HepG2 (cell line): ENCODE results near the gene KAT7. TPM values are rescaled to one million over a fixed set of nuclear protein-coding genes. Genes with fewer than 3 reads are reported as not detected.

Experiments
- ATAC-seq: fragments of 200-7000 bp; cut with Tn5 transposase; 3 replicates; pipeline ENCODE4 v1.9.1; 2020; ENCODE audit warnings: mild to moderate bottlenecking, moderate library complexity
- BruUV-seq: library from RNA; stranded (reverse); fragments of 400-500 nt; replicated peaks from 2 replicates; lab custom pipeline; 2021; lab: Mats Ljungman, UMichigan
- CTCF ChIA-PET: fragments of 300-600 bp; formaldehyde crosslinking; extraction: SDS; loops from one replicate; lab custom pipeline; 2021; ENCODE audit warnings: low total read pairs, inconsistent platforms, low intra/inter-chr PET ratio; lab: Yijun Ruan, JAX
- POLR2A ChIA-PET: fragments of 350-600 bp; sonication (Branson Sonifier 250); formaldehyde crosslinking; loops from one replicate; lab custom pipeline; 2020; ENCODE audit warnings: antibody characterized with exemption, inconsistent platforms; lab: Yijun Ruan, JAX
- DNase-seq: peaks from one replicate; pipeline ENCODE4 v3.0.0-alpha.2; 2015; ENCODE audit warnings: low spot score
- FAIRE-seq: peaks from 3 replicates; lab custom pipeline; 2011; peaks lifted over from hg19 to GRCh38; lab: Jason Lieb, UNC
- H2AFZ ChIP-seq: one replicate; pipeline ENCODE4 v1.6.1; 2011; ENCODE audit warnings: low read length, inconsistent platforms
- H3K27ac ChIP-seq: fragments of 300-600 bp; 3 replicates; pipeline ENCODE4 v1.8.0; 2011; ENCODE audit warnings: mixed run types, mild to moderate bottlenecking, mixed read lengths, low read length, inconsistent platforms; ENCODE audit not compliant: insufficient read depth; ENCODE audit errors: extremely low read length
- H3K27me3 ChIP-seq, 2 experiments: fragments of 200-600 bp in 1 of 2; 2 replicates in 1 of 2; 3 replicates in 1 of 2; pipeline versions ENCODE4 v1.6.0 to v1.8.0; 2011; ENCODE audit warnings: low read length in 2 of 2, mild to moderate bottlenecking in 2 of 2, moderate library complexity in 2 of 2, inconsistent platforms in 1 of 2; ENCODE audit not compliant: insufficient read depth in 2 of 2, control insufficient read depth in 1 of 2
- H3K36me3 ChIP-seq, 2 experiments: fragments of 200-600 bp in 1 of 2; replicated peaks in 1 of 2; 2 replicates in 1 of 2; 3 replicates in 1 of 2; pipeline versions ENCODE4 v1.5.1 to v1.8.0; 2011; ENCODE audit warnings: low read length in 2 of 2, inconsistent platforms in 1 of 2; ENCODE audit not compliant: insufficient read depth in 2 of 2, control insufficient read depth in 1 of 2
- H3K4me1 ChIP-seq: 2 replicates; pipeline ENCODE4 v1.5.1; 2012; ENCODE audit warnings: low read length, inconsistent platforms; ENCODE audit not compliant: insufficient read depth
- H3K4me2 ChIP-seq: 2 replicates; pipeline ENCODE4 v1.6.0; 2011; ENCODE audit warnings: low read depth, low read length, inconsistent platforms
- H3K4me3 ChIP-seq, 3 experiments: fragments of 200-600 bp in 1 of 3; sonication (generic), shearing (Covaris generic) in 1 of 3; replicated peaks in 1 of 3; 2 replicates each; pipeline ENCODE4 v1.5.1; 2011 to 2016; ENCODE audit warnings: low read length in 3 of 3, inconsistent platforms in 2 of 3, low read depth in 2 of 3, mild to moderate bottlenecking in 2 of 3, control low read depth in 1 of 3, mixed read lengths in 1 of 3; ENCODE audit not compliant: insufficient read depth in 1 of 3
- H3K79me2 ChIP-seq: one replicate; pipeline ENCODE4 v1.6.1; 2011; ENCODE audit warnings: low read length, inconsistent platforms; ENCODE audit not compliant: insufficient read depth
- H3K9ac ChIP-seq: 2 replicates; pipeline ENCODE4 v1.6.0; 2011; ENCODE audit warnings: mild to moderate bottlenecking, low read depth, low read length, inconsistent platforms; ENCODE audit not compliant: insufficient read depth
- H3K9me3 ChIP-seq: 2 replicates; pipeline ENCODE4 v1.5.1; 2012; ENCODE audit warnings: mild to moderate bottlenecking, low read length
- H4K20me1 ChIP-seq: 2 replicates; pipeline ENCODE4 v1.6.0; 2011; ENCODE audit warnings: inconsistent platforms, mild to moderate bottlenecking, low read length, moderate library complexity; ENCODE audit not compliant: insufficient read depth
- AHR ChIP-seq: IDR thresholded peaks from 2 replicates; pipeline ENCODE4 v1.6.1; 2018; ENCODE audit warnings: missing genetic modification reagents, missing compliant biosample characterization
- CAMTA2 ChIP-seq: sonication (generic); formaldehyde crosslinking; IDR thresholded peaks from 2 replicates; pipeline ENCODE4 v1.4.0; 2020; ENCODE audit warnings: mild to moderate bottlenecking, missing genetic modification reagents, borderline replicate concordance
- CCDC6 ChIP-seq: sonication (generic); formaldehyde crosslinking; IDR thresholded peaks from 2 replicates; pipeline ENCODE4 v1.8.1; 2022; ENCODE audit warnings: mild to moderate bottlenecking, missing genetic modification reagents, moderate library complexity
- CHD4 ChIP-seq: fragments of 200-600 bp; sonication (generic); IDR thresholded peaks from 2 replicates; pipeline ENCODE4 v1.7.0; 2017; ENCODE audit warnings: mild to moderate bottlenecking, low read length, borderline replicate concordance
- HMG20A ChIP-seq: IDR thresholded peaks from 2 replicates; pipeline ENCODE4 v1.6.1; 2016; ENCODE audit warnings: borderline replicate concordance
- HNF4A ChIP-seq: sonication (generic); formaldehyde crosslinking; IDR thresholded peaks from 2 replicates; pipeline ENCODE4 v1.4.0; 2020; ENCODE audit warnings: missing genetic modification reagents
- MAFK ChIP-seq, 2 experiments: IDR thresholded peaks in 1 of 2; conservative IDR thresholded peaks in 1 of 2; 2 replicates each; pipeline ENCODE4 v1.6.1; 2011; ENCODE audit warnings: improper control_type of control experiment in 2 of 2, low read length in 2 of 2
- MATR3 ChIP-seq: sonication (generic); formaldehyde crosslinking; IDR thresholded peaks from 2 replicates; pipeline ENCODE4 v1.4.0; 2020; ENCODE audit warnings: missing genetic modification reagents
- PHF8 ChIP-seq: sonication (generic); formaldehyde crosslinking; IDR thresholded peaks from 2 replicates; pipeline ENCODE4 v1.5.0; 2020; ENCODE audit warnings: missing genetic modification reagents
- POGZ ChIP-seq: sonication (generic); formaldehyde crosslinking; IDR thresholded peaks from 2 replicates; pipeline ENCODE4 v1.4.0; 2020; ENCODE audit warnings: mild to moderate bottlenecking, missing genetic modification reagents
- RORA ChIP-seq: sonication (generic); formaldehyde crosslinking; IDR thresholded peaks from 2 replicates; pipeline ENCODE4 v1.5.0; 2020; ENCODE audit warnings: mild to moderate bottlenecking, missing genetic modification reagents, moderate library complexity
- SMAD1 ChIP-seq: sonication (generic); formaldehyde crosslinking; IDR thresholded peaks from 2 replicates; pipeline ENCODE4 v1.4.0; 2020; ENCODE audit warnings: missing genetic modification reagents, low read depth, mild to moderate bottlenecking, borderline replicate concordance
- TAF15 ChIP-seq: fragments of 200-400 bp; formaldehyde crosslinking; IDR thresholded peaks from one replicate; pipeline ENCODE4 v1.6.1; 2018; ENCODE audit warnings: mild to moderate bottlenecking, low read depth, low read length; ENCODE audit not compliant: poor library complexity, severe bottlenecking
- ZBTB46 ChIP-seq: sonication (generic); formaldehyde crosslinking; IDR thresholded peaks from 2 replicates; pipeline ENCODE4 v1.4.0; 2020; ENCODE audit warnings: mild to moderate bottlenecking, missing genetic modification reagents, borderline replicate concordance
- ZMYM4 ChIP-seq: sonication (generic); formaldehyde crosslinking; IDR thresholded peaks from 2 replicates; pipeline ENCODE4 v1.8.1; 2023; ENCODE audit warnings: mild to moderate bottlenecking, missing genetic modification reagents
- ZNF292 ChIP-seq: sonication (generic); formaldehyde crosslinking; IDR thresholded peaks from 2 replicates; pipeline ENCODE4 v1.8.1; 2022; ENCODE audit warnings: mild to moderate bottlenecking, low read depth, missing genetic modification reagents, borderline replicate concordance
- ZNF670 ChIP-seq: sonication (generic); formaldehyde crosslinking; IDR thresholded peaks from 2 replicates; pipeline ENCODE4 v1.8.0; 2022; ENCODE audit warnings: mild to moderate bottlenecking, missing genetic modification reagents, borderline replicate concordance
- ZSCAN29 ChIP-seq: sonication (generic); formaldehyde crosslinking; conservative IDR thresholded peaks from 2 replicates; pipeline ENCODE4 v1.4.0; 2020; ENCODE audit warnings: mild to moderate bottlenecking, missing genetic modification reagents
- WGBS: methylation state at CpG from one replicate; pipeline ENCODE4 v1.1.6; 2017; ENCODE audit warnings: low lambda C conversion rate; 5-methylcytosine and 5-hydroxymethylcytosine counted together
- in situ Hi-C: cut with HindIII; loops from 2 replicates; pipeline ENCODE4 v1.10.0; 2017; ENCODE audit warnings: low pct_unique_long_range_greater_than_20kb; ENCODE audit not compliant: extremely low pct_ligation_motif_present
- intact Hi-C: fragments of 100-400 bp; cut with micrococcal nuclease; formaldehyde crosslinking; loops from one replicate; pipeline ENCODE4 v1.10.0; 2022; ENCODE audit not compliant: unreplicated experiment
- polyA plus RNA-seq, 8 experiments: library from polyadenylated mRNA; depleted of rRNA in 3 of 8; stranded (reverse) in 7 of 8; unstranded in 1 of 8; fragments of >200 nt; fragmentation: Illumina TruSeq in 4 of 8; extraction: Trizol in 4 of 8; gene quantifications; 2 replicates each; pipeline versions ENCODE4 v1.2.1 to v1.2.3, GENCODE V29; 2011 to 2016; ENCODE audit warnings: low read depth in 4 of 8, missing spikeins in 1 of 8, mixed read lengths in 1 of 8; ENCODE audit not compliant: insufficient read depth in 1 of 8
- total RNA-seq, 5 experiments: library from RNA; depleted of rRNA; stranded (reverse); fragments of >200 nt; fragmentation: Illumina TruSeq; extraction: Trizol; gene quantifications; 2 replicates each; pipeline ENCODE4 v1.2.3, GENCODE V29; 2016; ENCODE audit warnings: low read depth in 1 of 5

Gene KAT7
- total and polyA plus RNA-seq, 2 of the 13 experiments (the other 11 are each of a cell fraction or from before 2014, with no cell fraction given), result 21.2 to 39.2 TPM

GRCh38 chr17:49845321-49845720 lies 56.8 kb downstream of the KAT7 start:
- Histone ChIP-seq H3K4me3 (no peak overlapping the region), H4K20me1 (peaks cover 3% of the 10 kb centered on the region; the same call in 1 of the 2 replicates), H3K36me3 (no peaks in the 10 kb centered on the region), H3K4me2 (no peak overlapping the region), H3K79me2 (no peaks in the 10 kb centered on the region), H3K27ac (no peak overlapping the region), H2AFZ (no peak overlapping the region), H3K27me3 (peaks cover 0 to 6% of the 10 kb centered on the region in 2 experiments; a peak in 3 of 5 replicates), H3K4me1 (peaks cover 14% of the 10 kb centered on the region), H3K9me3 (no peaks in the 10 kb centered on the region), H3K9ac (no peak overlapping the region)
- ChIA-PET CTCF (no interaction called here), POLR2A (no interaction called here)
- in situ Hi-C loops (loop anchor here (5.0 kb wide), 1 partner anchor 278 kb away; no protein-coding TSS in a partner anchor), intact Hi-C loops (no loop called here)
- DNase-seq (no peak), FAIRE-seq (no peak), ATAC-seq (no peak)
- no TSS peak for BruUV-seq
- WGBS, result 64% methylated on average over 3 of the region's 3 CpGs
- TF ChIP-seq SMAD1 (CRISPR knock-in tag) (no peak), CAMTA2 (CRISPR knock-in tag) (no peak), ZSCAN29 (CRISPR knock-in tag) (no peak), RORA (CRISPR knock-in tag) (no peak), POGZ (CRISPR knock-in tag) (no peak), MATR3 (no peak), CCDC6 (CRISPR knock-in tag) (no peak)

GRCh38 chr17:49846938-49847712 lies 58.6 kb downstream of the KAT7 start:
- ATAC-seq, result no peak
- TF ChIP-seq AHR (CRISPR knock-in tag), result no peak
- no peak for TF ChIP-seq ZNF670 (CRISPR knock-in tag)
- no peak for TF ChIP-seq MAFK (conservative IDR thresholded peaks at IDR 0.05 in 1 of 2, IDR thresholded peaks at IDR 0.05 in 1 of 2; ENCODE audit: low read length in 2 of 2)
- no peak for TF ChIP-seq ZBTB46 (CRISPR knock-in tag)
- no peak for TF ChIP-seq TAF15
- TF ChIP-seq HMG20A (CRISPR knock-in tag), result no peak
- no peak for TF ChIP-seq ZNF292
- TF ChIP-seq ZMYM4 (CRISPR knock-in tag), result no peak
- TF ChIP-seq PHF8 (CRISPR knock-in tag), result no peak
- no peak for TF ChIP-seq CHD4
- TF ChIP-seq HNF4A (CRISPR knock-in tag), result no peak

More at GRCh38 chr17:49846938-49847712, 58.6 kb downstream of the KAT7 start:
- no peak overlapping the region for H3K9ac ChIP-seq
- no peak overlapping the region for H2AFZ ChIP-seq
- POLR2A ChIA-PET, result no interaction called here
- 72% methylated on average over 9 of the region's 9 CpGs for WGBS
- H3K27ac ChIP-seq, result no peak overlapping the region
- peaks cover 4 to 18% of the 10 kb centered on the region in 2 experiments; a peak in 4 of 5 replicates for H3K27me3 ChIP-seq
- CTCF ChIA-PET, result no interaction called here
- peaks cover 3% of the 10 kb centered on the region; the same call in 1 of the 2 replicates for H4K20me1 ChIP-seq
- no peaks in the 10 kb centered on the region for H3K36me3 ChIP-seq
- no TSS peak for BruUV-seq
- DNase-seq (no peak), FAIRE-seq (no peak)
- intact Hi-C loops (no loop called here), in situ Hi-C loops (loop anchor here (5.0 kb wide), 1 partner anchor 280 kb away; no protein-coding TSS in a partner anchor)
- no peaks in the 10 kb centered on the region for H3K9me3 ChIP-seq
- H3K4me1 ChIP-seq, result peaks cover 28% of the 10 kb centered on the region
- no peak overlapping the region for H3K4me3 ChIP-seq
- H3K79me2 ChIP-seq, result no peaks in the 10 kb centered on the region
- H3K4me2 ChIP-seq, result no peak overlapping the region
